GM18502 (cell line): Measurements from ENCODE around the gene DPH3.
"Not testable (repeated sequence)": the region's sequence is repeated elsewhere in the genome, so short reads cannot be mapped to it uniquely, and the experiment has no call there.

Source experiments
- ATAC-seq: cut with Tn5 transposase; IDR thresholded peaks from one replicate; pipeline ENCODE4 v1.9.1; 2021; ENCODE audit warnings: mild to moderate bottlenecking; ENCODE audit not compliant: unreplicated experiment, poor library complexity

DPH3 gene

GRCh38 chr3:16264708-16265454, at the start of gene DPH3, which contains the start of gene OXNAD1:
Gene DPH3, minus strand, starts transcription at chr3:16264943. Its CDS starts 67 bp downstream, at chr3:16264876.
Gene OXNAD1, plus strand, starts transcription at chr3:16265212. Its CDS starts 5,741 bp downstream, at chr3:16270953.
- peak; percentile 98 for ATAC-seq

DNA sequence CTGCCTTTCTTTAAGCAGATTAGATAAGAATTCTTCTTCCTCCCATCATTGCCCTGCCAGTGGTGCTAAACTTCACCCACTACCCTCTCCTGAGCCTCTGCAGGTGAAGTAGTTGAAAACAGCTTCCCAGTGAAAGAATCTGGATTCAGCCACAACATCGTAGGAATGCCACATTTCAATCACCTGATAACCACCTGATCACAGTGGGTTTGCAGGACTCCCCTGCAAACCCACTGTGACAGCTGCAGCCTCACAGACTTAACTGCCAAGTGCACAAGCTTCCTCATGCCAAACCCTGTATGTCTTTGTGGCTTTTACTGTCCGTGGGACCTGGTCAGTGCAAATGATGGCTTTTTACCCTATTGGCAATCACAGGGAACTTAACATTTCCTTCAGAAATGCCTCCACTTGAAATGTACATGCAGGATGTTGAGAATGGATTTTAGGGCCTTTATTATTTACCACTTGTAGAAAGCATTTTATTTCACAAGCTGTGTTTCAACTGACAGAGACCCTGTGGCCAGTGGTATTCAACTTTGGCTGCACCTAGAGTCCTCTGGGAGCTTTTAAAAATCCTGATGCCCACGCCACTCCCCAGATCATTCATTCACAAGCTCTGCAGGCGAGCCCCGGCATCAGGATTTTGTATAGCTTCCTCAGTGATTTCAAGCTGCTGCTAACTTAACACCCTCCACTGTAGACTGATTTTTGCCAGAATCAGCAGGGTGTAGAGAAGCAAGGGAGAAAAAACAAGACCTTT, 49.3 kb upstream of the DPH3 start:
- ATAC-seq: no peak

GRCh38 chr3:16311960-16312451, 47.3 kb upstream of the DPH3 start:
- peak; percentile 73 for ATAC-seq

DNA sequence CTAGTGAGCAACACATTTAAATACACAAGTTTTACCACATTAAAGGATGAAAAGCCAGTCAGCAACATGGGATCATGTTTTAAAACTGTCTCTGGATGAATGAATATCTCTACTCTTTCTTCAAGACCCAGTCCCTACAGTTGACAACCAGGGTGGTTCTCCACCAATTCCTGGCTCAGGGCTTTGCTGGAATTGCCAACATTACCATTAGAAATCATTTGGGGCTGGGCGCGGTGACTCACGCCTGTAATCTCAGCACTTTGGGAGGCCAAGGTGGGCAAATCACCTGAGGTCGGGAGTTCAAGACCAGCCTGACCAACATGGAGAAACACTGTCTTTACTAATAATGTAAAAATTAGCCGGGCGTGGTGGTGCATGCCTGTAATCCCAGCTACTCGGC, 45.7 kb upstream of the DPH3 start:
- ATAC-seq: not testable (repeated sequence)

DNA sequence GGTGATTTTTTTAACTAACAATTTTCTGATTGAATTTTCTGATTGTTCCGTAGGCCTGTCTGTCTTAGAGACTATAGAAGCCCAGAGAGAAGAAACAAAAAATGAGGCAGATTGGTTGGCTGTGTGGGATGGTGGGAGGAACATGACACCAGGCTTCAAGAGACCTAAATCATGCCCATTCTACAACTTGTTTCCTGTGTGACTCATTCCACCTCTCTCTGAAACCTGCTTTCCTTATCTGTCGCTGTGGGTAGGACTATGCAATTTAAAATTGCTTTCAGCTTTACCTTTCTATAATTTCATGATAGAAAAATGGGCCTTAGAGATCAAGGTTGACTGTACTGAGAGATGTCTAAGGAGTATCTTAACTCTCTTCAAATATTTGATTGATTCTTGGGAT, 44.8 kb upstream of the DPH3 start:
- peak; percentile 85 for ATAC-seq

DNA sequence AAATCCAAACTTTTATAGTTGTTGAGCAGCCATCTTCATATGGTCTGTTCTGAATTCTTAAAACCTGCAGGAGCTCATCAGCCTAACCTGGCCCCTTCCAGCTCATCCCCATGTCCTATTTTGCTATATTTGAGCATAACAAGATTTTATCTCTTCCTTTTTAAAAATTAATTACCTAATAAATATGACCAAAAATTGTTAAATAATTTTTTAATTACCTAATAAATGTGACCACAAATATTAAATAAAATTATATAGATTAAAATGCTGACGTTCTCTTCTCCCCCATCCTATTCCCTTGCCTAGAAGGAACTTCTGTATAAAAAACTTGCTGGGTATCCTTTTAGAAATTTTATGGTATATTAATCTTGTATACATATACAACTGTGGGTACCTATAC, 44.0 kb upstream of the DPH3 start:
- ATAC-seq: no peak

- no peak for ATAC-seq
Measured at GRCh38 chr3:16307832-16308531, 43.2 kb upstream of the DPH3 start.

GRCh38 chr3:16305111-16305541, 40.4 kb upstream of the DPH3 start:
- no peak for ATAC-seq

DNA sequence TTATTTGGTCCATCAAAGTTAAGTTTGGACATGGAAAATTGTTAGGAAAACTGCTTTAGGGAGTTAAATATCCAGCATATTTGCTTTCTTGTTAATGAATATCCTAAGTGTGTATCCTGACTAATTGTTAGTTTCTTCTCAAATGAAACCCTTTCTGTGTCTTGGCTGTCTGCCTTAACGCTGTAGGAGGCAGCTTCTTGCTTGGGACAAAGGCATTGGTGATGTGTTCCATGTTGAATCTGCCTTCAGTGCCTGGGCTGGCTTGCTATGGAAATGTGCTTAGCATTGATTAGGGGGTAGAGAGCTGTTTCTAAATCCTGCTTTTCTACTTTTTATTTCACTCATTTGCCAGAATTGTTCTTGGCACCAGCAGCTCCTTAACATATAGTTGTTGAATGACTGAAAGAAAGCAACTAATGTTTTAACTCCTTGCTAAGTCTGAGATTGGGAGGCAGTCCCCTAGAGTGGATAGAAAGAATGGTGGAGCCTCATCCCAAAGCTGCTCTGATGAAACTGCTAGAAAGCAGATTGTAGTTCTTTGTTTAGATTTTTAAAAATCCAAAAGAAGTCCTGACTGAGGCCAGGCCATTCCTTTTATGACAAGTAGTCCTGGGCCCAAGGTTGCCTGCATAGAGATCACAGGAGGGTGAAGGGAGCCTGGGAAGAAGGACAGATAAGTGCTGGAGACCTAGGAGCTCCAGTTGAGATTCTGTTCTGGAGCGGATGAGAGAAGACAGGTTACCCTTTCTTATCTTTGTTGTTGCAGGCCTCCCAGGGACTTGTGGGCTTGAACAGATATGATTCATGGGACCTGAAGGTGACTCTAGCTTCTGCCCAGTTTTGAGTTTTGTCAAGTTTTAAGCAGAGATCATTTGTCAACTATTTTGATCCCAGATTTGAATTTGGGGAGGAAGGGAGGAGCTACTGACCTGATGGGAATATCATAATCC, 39.6 kb upstream of the DPH3 start:
- ATAC-seq: no peak

DNA sequence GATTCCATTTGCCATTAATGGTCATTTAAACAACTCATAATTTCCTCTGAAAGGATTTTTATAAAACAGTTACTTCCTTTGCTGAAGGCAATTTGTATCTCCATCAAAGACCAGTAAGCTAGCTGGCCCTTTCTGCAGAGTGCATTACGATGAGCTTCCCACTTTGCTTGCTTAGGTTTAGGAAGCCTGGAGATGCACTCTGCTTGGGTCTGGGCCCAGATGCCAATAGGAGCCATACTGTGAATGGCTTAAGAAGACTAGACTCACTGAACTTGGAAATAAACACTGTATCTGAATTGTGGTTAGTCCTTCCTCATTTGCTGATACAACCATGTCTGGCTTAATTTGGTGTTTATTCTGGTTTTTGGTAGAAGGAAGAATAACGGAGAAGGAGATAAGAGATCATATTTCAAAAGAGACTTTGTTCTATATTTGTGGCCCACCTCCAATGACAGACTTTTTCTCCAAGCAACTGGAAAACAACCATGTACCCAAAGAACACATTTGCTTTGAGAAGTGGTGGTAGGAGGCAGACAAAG, 38.4 kb upstream of the DPH3 start:
- no peak for ATAC-seq

GRCh38 chr3:16302082-16302631, 37.4 kb upstream of the DPH3 start:
- ATAC-seq: no peak

DNA sequence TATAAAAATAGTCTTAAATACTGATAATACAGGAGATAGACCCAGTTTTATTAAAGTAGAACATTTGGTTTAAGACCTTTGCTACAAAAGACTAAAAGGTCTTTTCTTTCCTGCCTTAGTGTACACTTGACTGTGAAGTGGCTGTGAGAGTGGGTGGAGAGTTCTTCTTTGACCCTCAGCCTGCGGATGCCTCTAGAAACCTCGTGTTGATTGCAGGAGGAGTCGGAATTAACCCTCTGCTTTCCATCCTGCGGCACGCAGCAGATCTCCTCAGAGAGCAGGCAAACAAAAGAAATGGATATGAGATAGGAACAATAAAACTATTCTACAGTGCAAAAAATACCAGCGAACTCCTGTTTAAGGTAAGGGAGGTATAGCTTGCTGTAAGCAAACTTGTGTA, 36.8 kb upstream of the DPH3 start:
- ATAC-seq: peak; percentile 3

DNA sequence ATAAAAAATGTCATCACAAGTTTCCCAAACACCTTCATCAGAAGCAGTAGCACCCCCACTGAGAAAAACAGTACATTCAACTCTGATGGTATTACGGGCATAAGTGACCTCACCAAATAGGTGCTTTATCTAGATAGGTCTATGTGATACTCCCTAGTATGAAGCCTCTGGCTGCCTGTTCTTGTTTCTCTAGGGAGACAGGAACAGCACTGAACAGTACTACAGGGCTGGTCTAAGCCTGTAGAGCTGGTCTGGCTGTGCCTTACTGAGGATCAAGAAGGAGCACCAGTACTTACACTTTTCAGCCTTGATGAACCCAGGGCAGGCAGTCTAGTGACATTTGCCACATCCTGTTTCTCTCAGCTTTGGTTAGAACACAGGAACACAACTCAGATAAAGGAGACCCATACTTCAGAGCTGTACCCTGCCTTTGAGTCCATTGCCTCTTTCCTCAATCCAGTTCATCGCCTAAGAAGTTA, 36.2 kb upstream of the DPH3 start:
- peak; percentile 78 for ATAC-seq

- peak; percentile 52 for ATAC-seq
Measured at GRCh38 chr3:16300307-16300706, 35.6 kb upstream of the DPH3 start.

DNA sequence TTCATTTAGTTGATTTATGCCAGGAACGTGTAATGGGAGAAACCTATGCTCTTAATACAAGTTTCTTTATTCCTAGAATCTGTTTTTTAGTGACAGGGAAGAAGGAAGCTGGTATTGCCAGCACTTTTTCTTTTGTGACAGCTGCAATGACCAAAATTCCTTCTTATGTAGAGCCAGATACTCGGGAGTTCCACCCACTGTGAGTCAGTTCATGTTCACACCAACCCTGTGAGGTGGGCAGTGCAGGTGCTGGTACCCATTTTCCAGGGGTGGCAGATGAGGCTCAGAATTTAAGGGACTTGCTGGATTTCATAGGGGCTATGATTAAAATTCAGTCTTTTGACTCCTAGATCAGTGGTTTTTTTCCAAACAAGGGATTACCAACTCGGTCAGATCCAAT, 35.0 kb upstream of the DPH3 start:
- ATAC-seq: no peak

DNA sequence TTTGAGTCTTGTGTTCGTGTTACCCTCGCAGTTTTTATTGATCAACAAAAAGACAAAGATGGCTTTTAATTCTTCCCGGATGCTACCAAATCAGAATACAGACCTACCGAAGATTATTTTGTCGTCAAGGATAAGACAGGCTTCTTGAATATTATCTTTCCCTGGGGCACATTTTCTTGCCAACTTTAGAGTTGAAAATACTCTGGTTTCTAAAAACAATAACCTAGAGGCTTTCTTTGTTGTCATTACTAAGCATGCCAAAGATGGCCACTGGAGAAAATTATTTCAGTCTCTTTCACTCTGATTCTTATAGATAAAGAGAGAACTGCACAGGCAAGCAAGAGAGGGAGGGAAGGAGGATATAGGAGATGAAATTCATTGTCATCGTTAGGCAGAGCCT, 34.1 kb upstream of the DPH3 start:
- no peak for ATAC-seq

DNA sequence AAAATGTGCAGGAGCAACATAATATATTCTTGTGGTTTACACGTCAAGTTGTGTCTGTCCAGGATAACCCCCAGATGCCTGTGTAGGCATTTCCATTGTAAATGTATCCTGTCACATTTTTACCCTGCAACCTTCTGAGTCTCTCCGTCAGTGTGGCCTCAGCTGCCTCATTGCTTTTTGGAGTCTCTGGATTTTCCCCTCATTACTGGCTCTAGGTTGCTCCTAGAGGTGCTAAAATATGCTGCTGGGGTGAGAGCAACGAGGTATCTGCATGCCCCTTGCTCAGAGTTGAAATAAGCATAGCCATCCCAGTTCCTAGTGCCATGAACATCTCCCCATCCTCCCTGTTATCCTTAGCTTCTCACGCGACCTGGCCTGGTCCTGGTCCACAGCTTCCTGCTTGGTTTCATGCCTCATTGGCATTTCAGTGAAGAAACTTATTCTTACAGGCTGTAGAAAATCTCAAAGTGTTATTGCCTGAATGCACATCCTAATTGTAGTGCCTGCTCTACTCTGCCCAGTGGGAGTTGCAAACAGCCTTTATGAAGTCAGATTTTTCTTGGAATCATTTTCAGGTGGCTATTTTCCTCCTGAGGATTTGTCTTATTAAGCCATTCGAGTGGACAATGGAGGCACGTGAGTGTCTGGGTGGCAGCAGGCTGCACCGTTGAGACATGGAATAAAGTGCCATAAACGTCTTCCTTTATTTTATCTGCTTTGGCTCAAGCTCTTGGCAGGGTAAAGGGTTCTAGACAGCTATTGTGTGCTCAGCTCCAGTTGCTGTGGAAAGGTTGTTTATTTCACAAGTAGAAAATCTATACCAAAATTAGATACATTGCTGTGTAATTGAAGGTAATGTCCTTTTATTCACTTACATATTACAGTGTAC, 33.5 kb upstream of the DPH3 start:
- ATAC-seq: no peak

DNA sequence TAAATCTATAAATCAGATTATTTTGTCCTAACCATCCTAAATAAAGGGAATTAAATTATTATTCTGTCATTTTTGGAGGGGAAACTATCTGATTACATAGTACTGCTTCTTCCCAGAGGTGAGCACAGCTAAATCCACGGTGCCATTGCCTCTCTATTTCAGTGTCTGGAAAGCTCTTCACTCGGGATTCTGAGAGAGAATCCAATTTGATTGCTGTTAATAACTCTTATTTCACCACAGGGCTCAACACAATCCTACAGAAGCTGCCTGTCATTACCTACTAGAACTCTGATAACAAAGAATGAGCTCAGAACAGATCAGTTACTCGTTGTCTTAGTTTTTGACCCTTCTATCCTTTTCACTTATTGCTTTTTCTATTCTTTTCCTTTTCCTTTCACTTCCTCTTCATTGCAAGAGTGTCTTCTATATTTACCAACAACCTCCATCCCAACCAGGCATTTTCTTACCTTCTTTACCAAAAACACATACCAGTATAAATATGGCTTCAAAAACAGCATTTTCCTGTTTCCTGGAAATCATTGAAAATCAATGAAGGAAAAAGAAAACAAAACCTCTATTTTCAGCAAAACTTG, 30.7 kb upstream of the DPH3 start:
- ATAC-seq: no peak
